ENCODE measurements around the gene ABCB8.

DNA sequence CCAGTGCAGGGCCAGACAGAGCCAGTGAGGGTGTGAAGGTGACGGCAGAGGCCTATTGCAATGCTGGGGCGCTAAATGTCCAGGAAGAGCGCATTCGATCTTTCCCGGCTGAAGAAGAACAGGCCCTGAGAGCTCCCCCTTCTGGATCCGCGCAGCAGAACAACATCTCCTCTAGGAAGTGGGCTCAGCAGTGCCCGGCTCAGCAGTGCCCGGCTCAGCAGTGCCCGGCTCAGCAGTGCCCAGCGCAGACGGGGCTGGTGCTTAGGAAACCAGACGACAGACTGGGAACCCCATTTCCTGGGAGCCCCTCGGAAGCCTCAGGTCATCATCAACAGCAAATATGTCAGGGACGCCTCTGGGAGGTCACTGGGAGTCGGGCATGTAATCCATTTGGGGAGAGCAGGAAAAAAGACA, 42.1 kb upstream of the ABCB8 start:
- TF ChIP-seq, protein P1, sequence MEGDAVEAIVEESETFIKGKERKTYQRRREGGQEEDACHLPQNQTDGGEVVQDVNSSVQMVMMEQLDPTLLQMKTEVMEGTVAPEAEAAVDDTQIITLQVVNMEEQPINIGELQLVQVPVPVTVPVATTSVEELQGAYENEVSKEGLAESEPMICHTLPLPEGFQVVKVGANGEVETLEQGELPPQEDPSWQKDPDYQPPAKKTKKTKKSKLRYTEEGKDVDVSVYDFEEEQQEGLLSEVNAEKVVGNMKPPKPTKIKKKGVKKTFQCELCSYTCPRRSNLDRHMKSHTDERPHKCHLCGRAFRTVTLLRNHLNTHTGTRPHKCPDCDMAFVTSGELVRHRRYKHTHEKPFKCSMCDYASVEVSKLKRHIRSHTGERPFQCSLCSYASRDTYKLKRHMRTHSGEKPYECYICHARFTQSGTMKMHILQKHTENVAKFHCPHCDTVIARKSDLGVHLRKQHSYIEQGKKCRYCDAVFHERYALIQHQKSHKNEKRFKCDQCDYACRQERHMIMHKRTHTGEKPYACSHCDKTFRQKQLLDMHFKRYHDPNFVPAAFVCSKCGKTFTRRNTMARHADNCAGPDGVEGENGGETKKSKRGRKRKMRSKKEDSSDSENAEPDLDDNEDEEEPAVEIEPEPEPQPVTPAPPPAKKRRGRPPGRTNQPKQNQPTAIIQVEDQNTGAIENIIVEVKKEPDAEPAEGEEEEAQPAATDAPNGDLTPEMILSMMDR (IDR thresholded peaks at IDR 0.05), result peak; percentile 48 to 74 (median 65)
- no peak for TF ChIP-seq POLR2A (IDR thresholded peaks at IDR 0.05)

All from heart left ventricle (tissue), 13 donors.